Mammary epithelial cell (primary cell): ENCODE results near the gene TNMD.

Experiments
- CTCF ChIP-seq, 2 donors: IDR thresholded peaks in 1 of 2; conservative IDR thresholded peaks in 1 of 2; 2 replicates each; pipeline ENCODE4 v1.5.1; 2011 to 2012; ENCODE audit warnings: inconsistent platforms in 2 of 2, low read length in 2 of 2, mild to moderate bottlenecking in 2 of 2, control low read depth in 1 of 2, low read depth in 1 of 2; ENCODE audit not compliant: insufficient read depth in 1 of 2; ENCODE audit errors: extremely low read depth in 1 of 2
- EZH2 ChIP-seq: IDR thresholded peaks from 2 replicates; pipeline ENCODE4 v1.6.1; 2012; ENCODE audit warnings: low read length, inconsistent platforms, borderline replicate concordance

- TF ChIP-seq CTCF (conservative IDR thresholded peaks at IDR 0.05 in 1 of 2, IDR thresholded peaks at IDR 0.05 in 1 of 2; ENCODE audit: extremely low read depth in 1 of 2, insufficient read depth in 1 of 2, low read depth in 1 of 2, low read length in 2 of 2) (no peak), EZH2 (no peak)
These were observed 62.4 kb downstream of the TNMD start for GRCh38 chrX:100647095-100647494.
